ENCODE results near the gene PRR18.

- TF ChIP-seq CTCF (conservative IDR thresholded peaks at IDR 0.05) (no peak), EZH2 (IDR thresholded peaks at IDR 0.05; ENCODE audit: low read depth) (no peak)
Measured at GRCh38 chr6:166348305-166348949, 40.2 kb upstream of the PRR18 start.

All from PC-9 (cell line).